Urothelium cell line (cell line): Measurements from ENCODE around the gene WDR43.

Source experiments
- DNase-seq: peaks from one replicate; pipeline ENCODE4 v3.0.0; 2011; ENCODE audit warnings: low spot score, mixed read lengths
- FAIRE-seq: peaks from 2 replicates; lab custom pipeline; 2011; peaks lifted over from hg19 to GRCh38; lab: Jason Lieb, UNC

WDR43 gene

GRCh38 chr2:28908172-28908571, 13.7 kb downstream of the WDR43 start:
- FAIRE-seq (no peak), DNase-seq (no peak)

- FAIRE-seq = no peak
- DNase-seq = no peak
Measured at GRCh38 chr2:28909655-28910353, 15.3 kb downstream of the WDR43 start.

- DNase-seq (no peak), FAIRE-seq (no peak)
Measured at GRCh38 chr2:28915939-28916338, 21.5 kb downstream of the WDR43 start.

GRCh38 chr2:28926847-28927246, 32.4 kb downstream of the WDR43 start:
- DNase-seq (no peak), FAIRE-seq (peak; percentile 76)

- FAIRE-seq (no peak), DNase-seq (no peak)
Measured at GRCh38 chr2:28927469-28927868, 33.0 kb downstream of the WDR43 start.

- DNase-seq = no peak
Measured at GRCh38 chr2:28927878-28928277, 33.4 kb downstream of the WDR43 start.

GRCh38 chr2:28929581-28929980, 35.1 kb downstream of the WDR43 start:
- FAIRE-seq (no peak), DNase-seq (no peak)

More at GRCh38 chr2:28927878-28928277, 33.4 kb downstream of the WDR43 start:
- FAIRE-seq = no peak

- FAIRE-seq (no peak), DNase-seq (no peak)
Measured at GRCh38 chr2:28930205-28930604, 35.7 kb downstream of the WDR43 start.

GRCh38 chr2:28934769-28935168, 40.3 kb downstream of the WDR43 start:
- no peak for DNase-seq
- FAIRE-seq = no peak

GRCh38 chr2:28941008-28941407, 46.5 kb downstream of the WDR43 start:
- DNase-seq (no peak), FAIRE-seq (no peak)

- DNase-seq (no peak), FAIRE-seq (no peak)
Measured at GRCh38 chr2:28944535-28945248, 50.2 kb downstream of the WDR43 start.

GRCh38 chr2:28948160-28948559, 53.7 kb downstream of the WDR43 start:
- FAIRE-seq = no peak
- DNase-seq = no peak

- DNase-seq (no peak), FAIRE-seq (peak; percentile 65)
Measured at GRCh38 chr2:28949190-28949589, 54.7 kb downstream of the WDR43 start.

GRCh38 chr2:28949617-28950305, 55.3 kb downstream of the WDR43 start:
- no peak for DNase-seq
- peak; percentile 5 for FAIRE-seq

- DNase-seq = no peak
Measured at GRCh38 chr2:28950941-28951630, 56.6 kb downstream of the WDR43 start.

GRCh38 chr2:28951910-28952835, 57.7 kb downstream of the WDR43 start:
- DNase-seq (no peak), FAIRE-seq (no peak)

More at GRCh38 chr2:28950941-28951630, 56.6 kb downstream of the WDR43 start:
- FAIRE-seq = no peak

- DNase-seq = no peak
- FAIRE-seq = no peak
Measured at GRCh38 chr2:28952836-28953211, 58.4 kb downstream of the WDR43 start.

GRCh38 chr2:28955467-28955866, 61.0 kb downstream of the WDR43 start:
- FAIRE-seq = no peak

GRCh38 chr2:28956415-28956826, 62.0 kb downstream of the WDR43 start:
- peak; percentile 47 for DNase-seq
- FAIRE-seq = peak; percentile 81

More at GRCh38 chr2:28955467-28955866, 61.0 kb downstream of the WDR43 start:
- DNase-seq = no peak

- FAIRE-seq (no peak), DNase-seq (no peak)
Measured at GRCh38 chr2:28956890-28957289, 62.4 kb downstream of the WDR43 start.
